Left colon (tissue), 2 donors: ENCODE data around the gene MKLN1. TPM values are rescaled to one million over a fixed set of nuclear protein-coding genes. Genes with fewer than 3 reads are reported as not detected.
A peak's percentile ranks its signal among the peaks of the same experiment; 100 is the strongest.

Experiments used
- ATAC-seq: fragments of 200-7000 bp; cut with Tn5 transposase; one replicate; pipeline ENCODE4 v1.9.1; 2020; ENCODE audit warnings: mild to moderate bottlenecking, moderate library complexity
- DNase-seq, 2 donors: peaks; one replicate each; pipeline ENCODE4 v3.0.0-alpha.2; 2020
- intact Hi-C, 2 donors: fragments of 100-400 bp; cut with DNase I in 1 of 2; cut with micrococcal nuclease in 1 of 2; formaldehyde crosslinking; loops; one replicate each; pipeline versions ENCODE4 v1.11.2 to v1.14.0; 2022; cut with DNase I, micrococcal nuclease
- total RNA-seq, 2 donors: library from RNA; stranded (reverse); fragmentation: NEBNext Ultra II Directional; extraction: Animal tissue kit (Norgen Biotek cat#: 25700); gene quantifications; one replicate each; pipeline ENCODE4 v1.2.1, GENCODE V29; 2021
- donor health status: DM: no; HTN: no; CAD: no.
- donor health status: DM: yes; HTN: yes; CAD: no.

The MKLN1 gene
- total RNA-seq, 2 donors from 2014 or later: 38.7 to 57.7 TPM

- peak; percentile 27 to 40 for DNase-seq
- intact Hi-C loops: no loop called here
- peak; percentile 95 for ATAC-seq
These were observed 218.4 kb downstream of the MKLN1 start for GRCh38 chr7:131546126-131546525.

Other genes starting within 250 kb of the MKLN1 start
- 10 to 100 TPM in 1 of 2 donors, 1 to 10 TPM in 1; 9.2 to 13.7 TPM for gene PODXL, start 228.8 kb downstream of the MKLN1 start, total RNA-seq